NCI-H460 (cell line): ENCODE measurements around the gene THUMPD2. TPM values are rescaled to one million over a fixed set of nuclear protein-coding genes. Genes with fewer than 3 reads are reported as not detected.
A peak's percentile ranks its signal among the peaks of the same experiment; 100 is the strongest.
"Not testable (repeated sequence)": the region's sequence is repeated elsewhere in the genome, so short reads cannot be mapped to it uniquely, and the experiment has no call there.

Experiments used
- DNase-seq: peaks from one replicate; pipeline ENCODE4 v3.0.0-alpha.2; 2016; ENCODE audit warnings: low read depth; ENCODE audit errors: extremely low read depth
- polyA plus RNA-seq: library from polyadenylated mRNA; depleted of rRNA; stranded (reverse); fragments of >200 nt; gene quantifications from 2 replicates; pipeline ENCODE4 v1.2.3, GENCODE V29; 2014; cell fraction: nucleus; rRNA removed
- total RNA-seq: library from RNA; depleted of rRNA; stranded (reverse); fragments of >200 nt; shearing (Covaris generic); gene quantifications from 2 replicates; pipeline ENCODE4 v1.2.3, GENCODE V29; 2014; rRNA removed

The THUMPD2 gene
- total RNA-seq, result 21.0 and 23.4 TPM in 2 replicates
- 23.0 and 35.2 TPM in 2 replicates for polyA plus RNA-seq

GRCh38 chr2:39778775-39779340 lies at the start of gene THUMPD2:
Gene THUMPD2 (minus strand): TSS chr2:39779258. CDS start chr2:39779239, 19 bp downstream.
- DNase-seq, result peak; percentile 60

- DNase-seq, result no peak
Measured at GRCh38 chr2:39821871-39822270, 42.8 kb upstream of the THUMPD2 start.

- DNase-seq, result no peak
Measured at GRCh38 chr2:39816845-39817244, 37.8 kb upstream of the THUMPD2 start.

GRCh38 chr2:39816428-39816827 lies 37.4 kb upstream of the THUMPD2 start:
- no peak for DNase-seq

- no peak for DNase-seq
Measured at GRCh38 chr2:39805936-39806608, 27.0 kb upstream of the THUMPD2 start.

- no peak for DNase-seq
Measured at GRCh38 chr2:39803839-39804238, 24.8 kb upstream of the THUMPD2 start.

GRCh38 chr2:39800752-39801151 lies 21.7 kb upstream of the THUMPD2 start:
- no peak for DNase-seq

GRCh38 chr2:39796134-39796533 lies 17.1 kb upstream of the THUMPD2 start:
- no peak for DNase-seq

- DNase-seq, result not testable (repeated sequence)
Measured at GRCh38 chr2:39790216-39790818, 11.3 kb upstream of the THUMPD2 start.

- no peak for DNase-seq
Measured at GRCh38 chr2:39787950-39788349, 8.9 kb upstream of the THUMPD2 start.

- no peak for DNase-seq
Measured at GRCh38 chr2:39786761-39787522, 7.9 kb upstream of the THUMPD2 start.

GRCh38 chr2:39782591-39782990 lies 3.5 kb upstream of the THUMPD2 start:
- no peak for DNase-seq

GRCh38 chr2:39781697-39782096 lies 2.6 kb upstream of the THUMPD2 start:
- DNase-seq, result no peak

GRCh38 chr2:39780825-39781600 lies 2.0 kb upstream of the THUMPD2 start:
- no peak for DNase-seq

- DNase-seq, result no peak
Measured at GRCh38 chr2:39779927-39780326, 869 bp upstream of the THUMPD2 start.

GRCh38 chr2:39779341-39779851 lies 338 bp upstream of the THUMPD2 start:
- no peak for DNase-seq

- no peak for DNase-seq
Measured at GRCh38 chr2:39778233-39778632, 825 bp downstream of the THUMPD2 start.

- no peak for DNase-seq
Measured at GRCh38 chr2:39772812-39773152, 6.3 kb downstream of the THUMPD2 start.

- no peak for DNase-seq
Measured at GRCh38 chr2:39772086-39772811, 6.8 kb downstream of the THUMPD2 start.

- no peak for DNase-seq
Measured at GRCh38 chr2:39762448-39762847, 16.6 kb downstream of the THUMPD2 start.
